NCI-H1105 treated with DMSO at 0.1 percent for 48 hours (cell line): ENCODE measurements around the gene TACC3.

Experiments used
- DNase-seq: peaks from one replicate; lab custom pipeline; 2025; lab: John Stamatoyannopoulos, UW

Gene TACC3

GRCh38 chr4:1760521-1761071 lies 39.3 kb downstream of the TACC3 start:
- DNase-seq, result no peak

- no peak for DNase-seq
Measured at GRCh38 chr4:1761130-1761689, 39.9 kb downstream of the TACC3 start.

GRCh38 chr4:1762264-1763010 lies 41.1 kb downstream of the TACC3 start:
- no peak for DNase-seq

- no peak for DNase-seq
Measured at GRCh38 chr4:1763070-1763549, 41.8 kb downstream of the TACC3 start.

- no peak for DNase-seq
Measured at GRCh38 chr4:1763550-1764080, 42.3 kb downstream of the TACC3 start.

- DNase-seq, result no peak
Measured at GRCh38 chr4:1764670-1765069, 43.3 kb downstream of the TACC3 start.

GRCh38 chr4:1765409-1766072 lies 44.2 kb downstream of the TACC3 start:
- no peak for DNase-seq

- DNase-seq, result no peak
Measured at GRCh38 chr4:1766106-1767060, 45.1 kb downstream of the TACC3 start.

- DNase-seq, result no peak
Measured at GRCh38 chr4:1767061-1767769, 45.9 kb downstream of the TACC3 start.

GRCh38 chr4:1767770-1768366 lies 46.5 kb downstream of the TACC3 start:
- DNase-seq, result no peak

- no peak for DNase-seq
Measured at GRCh38 chr4:1768367-1769034, 47.2 kb downstream of the TACC3 start.

GRCh38 chr4:1769692-1770091 lies 48.4 kb downstream of the TACC3 start:
- DNase-seq, result no peak

GRCh38 chr4:1770245-1770644 lies 48.9 kb downstream of the TACC3 start:
- no peak for DNase-seq

GRCh38 chr4:1770791-1771231 lies 49.5 kb downstream of the TACC3 start:
- no peak for DNase-seq

- DNase-seq, result no peak
Measured at GRCh38 chr4:1771555-1772305, 50.4 kb downstream of the TACC3 start.

GRCh38 chr4:1772853-1773538 lies 51.7 kb downstream of the TACC3 start:
- peak; percentile 42 for DNase-seq

GRCh38 chr4:1773754-1774153 lies 52.4 kb downstream of the TACC3 start:
- DNase-seq, result no peak

- no peak for DNase-seq
Measured at GRCh38 chr4:1775731-1776500, 54.6 kb downstream of the TACC3 start.
